Cerebellar nuclear complex (tissue), 1 donor: ENCODE measurements around the gene KBTBD4.

ENCODE experiments used
- DNase-seq, 2 experiments: peaks; one replicate each; lab custom pipeline; 2025; lab: John Stamatoyannopoulos, UW

The KBTBD4 gene

DNA sequence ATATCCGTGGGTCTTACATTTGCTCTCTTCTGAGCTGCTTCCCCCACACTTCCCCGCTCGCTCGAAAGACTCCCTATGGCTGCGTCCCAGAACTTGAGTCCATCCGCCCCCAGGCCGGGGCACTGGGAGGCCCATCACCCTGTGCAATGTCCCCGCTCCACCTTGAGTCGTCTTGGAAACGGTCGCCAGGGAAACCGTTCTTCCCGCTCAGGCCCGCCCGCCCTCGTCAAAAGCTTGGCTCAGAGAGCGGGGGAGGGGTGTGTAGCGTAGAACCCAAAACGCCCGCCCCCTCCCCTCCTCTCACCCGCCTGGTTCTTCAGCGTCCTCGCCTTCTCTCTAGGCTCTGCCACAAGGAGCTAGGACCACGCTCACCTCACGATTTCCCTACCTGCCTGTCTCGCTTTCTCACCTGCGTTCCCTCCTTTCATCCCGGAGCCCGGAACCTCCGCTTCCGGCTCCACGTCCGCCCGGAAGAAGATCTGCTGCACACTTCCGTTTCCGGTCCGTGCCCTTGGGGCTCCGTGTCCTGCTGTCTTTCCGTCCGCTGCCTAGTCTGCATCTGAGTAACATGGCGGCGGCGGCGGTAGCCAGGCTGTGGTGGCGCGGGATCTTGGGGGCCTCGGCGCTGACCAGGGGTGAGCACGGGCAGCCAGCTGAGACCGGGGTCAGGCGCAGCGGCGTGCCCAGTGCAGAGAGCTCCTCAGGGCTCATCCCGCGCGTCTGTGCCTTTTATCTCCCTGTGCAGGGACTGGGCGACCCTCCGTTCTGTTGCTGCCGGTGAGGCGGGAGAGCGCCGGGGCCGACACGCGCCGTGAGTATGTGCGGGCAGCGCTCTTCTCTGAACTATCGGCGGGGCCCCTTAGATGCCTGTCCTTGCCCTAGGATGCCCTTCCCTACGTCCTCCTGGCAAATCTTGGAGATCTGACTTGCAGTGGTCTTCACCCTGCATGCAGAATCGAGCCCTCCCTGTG, at the start of gene KBTBD4, which contains the start of gene NDUFS3:
KBTBD4 (minus strand) TSS at position 447 of the 971 bp plus-strand sequence; CDS start at position 428, 19 bp downstream.
NDUFS3 (plus strand) TSS at position 551 of the 971 bp plus-strand sequence; CDS start at position 569, 18 bp downstream.
- peak in 1 of 2 experiments; percentile 83 for DNase-seq

- no peak for DNase-seq
Observed at GRCh38 chr11:47628026-47628425, 49.3 kb upstream of the KBTBD4 start.

DNA sequence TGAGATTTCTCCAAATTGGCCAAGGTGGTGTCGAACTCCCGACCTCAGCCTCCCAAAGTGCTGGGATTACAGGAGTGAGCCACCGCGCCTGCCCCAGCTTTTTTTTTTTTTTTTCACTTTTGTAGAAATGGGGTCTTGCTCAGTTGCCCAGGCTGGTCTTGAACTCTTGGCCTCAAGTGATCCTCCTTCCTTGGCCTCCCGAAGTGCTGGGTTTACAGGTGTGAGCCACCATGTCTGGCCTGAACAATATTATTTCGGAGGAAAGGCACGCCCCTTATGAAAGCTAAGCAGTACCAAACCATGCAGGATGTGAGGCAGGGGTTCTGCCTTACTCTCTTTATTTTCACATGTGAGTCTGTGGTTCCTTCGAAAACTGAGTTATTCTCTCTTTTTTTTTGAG, 47.5 kb upstream of the KBTBD4 start:
- DNase-seq: no peak

DNA sequence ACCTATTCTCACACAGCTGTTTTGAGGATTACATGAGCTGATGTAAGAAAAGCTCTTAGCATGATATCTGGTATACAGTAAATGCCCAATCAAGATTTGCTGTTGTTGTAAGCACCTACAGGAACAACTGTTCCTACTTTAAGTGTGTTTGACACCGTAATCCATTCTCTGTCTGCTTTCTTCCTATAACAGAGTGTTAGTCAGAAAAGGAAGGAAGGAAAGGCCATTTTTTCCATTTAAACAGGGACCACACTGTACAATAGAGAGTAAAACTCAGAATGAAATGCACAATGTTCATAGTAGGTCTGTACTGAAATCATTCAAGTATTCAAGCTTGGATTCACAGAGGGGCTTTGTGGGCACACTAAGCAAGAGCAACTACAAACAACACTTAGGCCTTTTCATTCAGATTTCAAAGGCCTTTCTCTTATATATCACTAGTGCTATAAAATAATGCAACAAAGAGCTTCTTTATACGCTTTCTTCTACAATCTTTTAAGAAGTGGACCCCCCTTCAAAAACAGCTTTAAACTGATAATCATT, 42.1 kb upstream of the KBTBD4 start:
- no peak for DNase-seq

GRCh38 chr11:47617417-47617809, 38.6 kb upstream of the KBTBD4 start:
- no peak for DNase-seq

DNA sequence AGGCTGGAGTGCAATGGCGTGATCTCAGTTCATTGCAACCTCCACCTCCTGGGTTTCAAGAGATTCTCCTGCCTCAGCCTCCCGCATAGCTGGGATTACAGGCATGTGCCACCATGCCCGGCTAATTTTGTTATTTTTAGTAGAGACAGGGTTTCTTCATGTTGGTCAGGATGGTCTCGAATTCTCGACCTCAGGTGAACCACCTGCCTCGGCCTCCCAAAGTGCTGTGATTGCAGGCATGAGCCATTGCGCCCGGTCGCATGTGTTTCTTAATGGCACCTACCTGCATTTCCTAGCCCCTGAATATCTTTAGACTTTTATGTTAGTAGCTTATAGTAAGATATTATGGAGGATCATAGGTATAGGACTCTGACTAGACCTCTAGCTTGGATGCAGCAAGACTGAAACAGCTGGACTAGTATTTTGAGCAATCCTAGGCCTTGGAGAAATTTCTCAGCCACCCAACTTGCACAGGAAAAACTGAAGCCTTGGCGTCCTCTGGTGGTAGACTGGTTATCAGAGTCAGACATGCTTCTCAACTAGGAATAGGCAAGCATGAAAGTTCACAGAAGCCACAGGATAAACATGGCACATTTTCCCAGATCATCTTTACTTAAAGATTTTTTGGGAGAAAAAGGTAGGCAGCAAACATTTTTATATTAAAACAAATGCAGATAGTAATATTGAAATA, 38.1 kb upstream of the KBTBD4 start:
- DNase-seq: peak in 1 of 2 experiments; percentile 68

DNA sequence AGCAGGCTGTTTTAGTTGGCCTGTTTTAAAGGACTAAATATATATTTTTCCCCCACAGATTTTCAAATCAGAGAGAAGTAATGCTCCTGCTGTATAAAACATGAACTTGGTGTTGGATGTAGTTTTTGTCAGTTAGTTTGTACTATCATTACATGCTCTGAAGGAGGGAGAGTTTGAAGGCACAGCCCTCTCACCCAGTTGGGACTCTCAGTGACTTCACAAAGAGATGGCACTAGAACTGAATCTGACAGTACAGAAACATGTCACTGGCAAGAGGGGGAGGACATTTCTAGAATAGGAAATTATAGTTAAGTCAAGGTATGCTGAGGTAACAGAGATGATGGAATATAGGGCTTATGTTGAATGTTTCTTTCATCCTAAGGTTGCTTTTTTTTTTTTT, 36.5 kb upstream of the KBTBD4 start:
- no peak for DNase-seq

DNA sequence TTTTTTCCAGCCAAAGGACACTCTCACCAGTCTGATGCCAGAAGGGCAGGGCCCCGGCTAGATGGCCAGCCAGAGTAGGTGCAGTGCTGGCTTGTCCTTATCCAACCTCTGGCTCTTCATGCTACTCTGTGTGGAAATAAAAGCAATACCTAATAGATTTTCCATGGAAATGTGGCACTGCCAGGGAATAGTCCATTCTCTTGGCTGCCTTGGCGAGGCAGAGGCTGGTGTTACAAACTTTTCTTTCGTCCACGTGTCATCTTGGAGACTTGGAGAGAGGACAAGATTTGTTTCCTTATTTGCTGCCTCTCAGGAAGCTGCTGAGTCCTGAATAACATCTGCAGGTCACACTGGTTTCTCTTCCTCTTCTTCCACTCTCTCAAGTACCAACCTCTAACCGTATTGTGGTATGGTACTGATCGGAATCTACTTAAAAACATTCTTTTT, 32.6 kb upstream of the KBTBD4 start:
- DNase-seq: no peak

- no peak for DNase-seq
Observed at GRCh38 chr11:47609675-47610074, 30.9 kb upstream of the KBTBD4 start.

- no peak for DNase-seq
Observed at GRCh38 chr11:47607380-47607779, 28.6 kb upstream of the KBTBD4 start.

DNA sequence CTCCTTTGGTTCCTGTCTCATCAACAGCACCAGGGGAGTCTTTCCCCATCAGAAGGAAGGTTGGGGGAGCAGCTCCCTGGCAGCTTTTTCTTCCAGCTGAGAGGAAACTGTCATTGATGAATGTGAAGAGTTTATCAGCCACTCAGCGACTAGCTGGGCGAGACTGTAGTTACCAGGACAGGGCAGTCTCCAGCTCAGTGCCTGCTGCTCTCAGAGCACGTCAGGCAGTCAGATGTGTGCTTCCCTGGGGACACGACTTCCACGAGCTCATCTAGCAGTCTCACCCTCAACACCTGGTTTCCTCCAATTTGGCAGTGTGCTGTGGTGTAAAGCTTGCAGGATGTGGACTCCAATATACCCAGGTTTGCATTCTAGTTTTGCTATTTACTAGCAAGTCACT, 28.0 kb upstream of the KBTBD4 start:
- no peak for DNase-seq

GRCh38 chr11:47605921-47606320, 27.2 kb upstream of the KBTBD4 start:
- no peak for DNase-seq

GRCh38 chr11:47603295-47603694, 24.5 kb upstream of the KBTBD4 start:
- no peak for DNase-seq

DNA sequence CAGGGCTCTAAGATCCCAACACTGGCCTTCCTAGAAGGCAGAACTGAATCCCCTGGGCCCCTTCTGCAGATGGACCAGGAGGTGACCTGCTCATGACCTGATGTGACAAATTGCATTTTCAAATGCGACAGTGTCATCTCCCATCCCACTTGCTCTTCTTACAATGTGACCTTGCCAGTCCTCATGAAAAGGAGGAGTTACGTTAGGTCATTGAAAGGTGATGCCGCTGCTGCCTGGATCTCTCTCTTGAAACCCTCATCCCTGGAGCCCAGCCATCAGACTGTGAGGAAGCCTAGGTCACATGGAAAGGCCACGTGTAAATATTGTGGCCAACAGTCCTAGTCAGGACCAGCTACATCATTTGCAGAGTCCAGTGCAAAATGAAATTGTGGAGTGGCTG, 21.1 kb upstream of the KBTBD4 start:
- DNase-seq: no peak

DNA sequence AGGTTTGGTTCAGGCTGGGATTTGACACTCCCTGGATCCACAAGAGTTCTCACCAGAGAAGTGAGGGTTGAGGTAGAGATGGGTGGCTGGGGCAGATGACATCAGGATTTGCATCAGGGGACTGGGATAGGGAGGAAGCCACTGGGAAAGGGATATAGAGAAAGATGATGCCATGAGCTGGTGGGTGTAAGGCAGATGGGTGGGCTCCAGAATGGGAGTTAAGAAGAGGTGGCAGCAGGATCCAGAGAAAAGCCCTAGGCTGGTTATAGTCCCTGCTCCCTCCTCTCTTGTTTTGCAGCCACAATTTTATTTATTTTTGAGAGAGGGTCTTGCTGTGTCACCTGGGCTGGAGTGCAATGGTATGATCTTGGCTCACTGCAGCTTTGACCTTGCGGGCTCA, 17.2 kb upstream of the KBTBD4 start:
- no peak for DNase-seq

- no peak for DNase-seq
Observed at GRCh38 chr11:47595029-47595428, 16.3 kb upstream of the KBTBD4 start.

DNA sequence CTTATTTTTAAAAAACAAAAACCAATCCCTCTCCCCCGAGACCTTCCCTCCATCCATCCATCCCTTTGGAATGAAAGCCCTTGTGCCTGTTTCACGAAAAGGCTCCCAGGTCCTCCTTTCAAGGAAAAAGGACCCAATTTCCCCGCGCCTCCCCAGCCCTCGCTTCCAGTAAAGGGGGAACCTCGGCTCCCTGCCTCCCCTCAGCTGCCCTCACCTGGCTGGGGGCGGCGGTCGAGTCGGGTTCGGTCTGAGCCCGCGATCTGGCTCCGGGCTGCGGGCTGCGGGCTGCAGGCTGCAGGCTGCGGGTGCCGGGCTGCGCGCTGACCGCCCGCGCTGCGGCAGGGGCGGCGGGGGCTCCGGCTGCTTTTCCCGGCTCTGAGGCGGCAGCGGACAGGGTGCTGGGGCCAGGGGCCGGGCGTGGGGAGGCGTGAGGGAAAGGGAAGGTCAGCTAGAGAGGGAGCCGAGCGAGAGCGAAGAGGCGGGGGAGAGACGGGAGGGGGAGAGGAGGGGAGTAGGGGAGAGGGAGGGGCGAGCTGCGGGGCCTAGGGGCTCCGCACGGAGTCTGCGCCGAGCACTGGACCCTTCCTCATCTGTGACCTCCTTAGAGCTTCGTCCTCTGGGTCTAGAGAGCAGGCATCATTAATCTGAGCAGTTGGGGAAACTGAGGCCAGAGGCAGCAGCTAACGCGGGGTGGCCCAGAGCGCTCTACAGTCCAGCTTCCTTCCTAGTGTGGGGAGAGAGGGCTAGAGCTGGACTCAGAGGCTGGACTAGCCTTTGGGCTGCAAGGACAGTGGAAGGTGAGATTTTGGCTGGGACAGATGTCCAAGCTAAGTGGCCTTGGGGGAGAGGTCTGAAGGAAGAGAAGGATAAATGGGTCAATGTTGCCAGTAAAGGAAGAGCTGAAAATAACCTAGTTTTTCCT, 15.4 kb upstream of the KBTBD4 start, which contains the start of gene C1QTNF4:
C1QTNF4 (minus strand) TSS at position 478 of the 922 bp plus-strand sequence. CDS start 3,601 bp downstream, outside the sequence.
- DNase-seq: no peak

GRCh38 chr11:47593492-47593933, 14.7 kb upstream of the KBTBD4 start:
- no peak for DNase-seq

DNA sequence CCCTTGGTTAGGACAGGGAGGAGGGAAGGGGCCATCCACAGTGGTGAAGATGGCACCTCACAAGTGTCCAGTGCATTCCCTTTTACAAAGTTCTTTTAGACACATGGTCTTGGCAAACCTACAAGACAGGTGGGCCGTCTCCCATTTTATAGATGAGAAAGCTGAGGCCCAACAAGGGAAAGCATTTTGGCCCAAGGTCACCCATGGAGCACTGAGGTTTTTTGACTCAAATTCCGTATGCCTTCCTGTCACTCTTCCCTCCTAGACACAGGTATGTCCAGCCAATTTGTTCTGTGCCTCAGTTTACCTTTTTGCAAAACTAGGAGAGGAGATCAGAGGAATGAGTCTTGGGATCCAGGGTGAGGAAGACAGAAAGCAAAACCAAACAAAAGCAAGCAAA, 14.2 kb upstream of the KBTBD4 start:
- no peak for DNase-seq

- no peak for DNase-seq
Observed at GRCh38 chr11:47592251-47592650, 13.5 kb upstream of the KBTBD4 start.

- DNase-seq: no peak
Observed at GRCh38 chr11:47591764-47592163, 13.0 kb upstream of the KBTBD4 start.
